CD1c-positive myeloid dendritic cell (primary cell): Measurements from ENCODE around the gene KCTD18.

Experiments
- DNase-seq: peaks from one replicate; pipeline ENCODE4 v3.0.0-alpha.2; 2016; ENCODE audit errors: extremely low spot score

The KCTD18 gene

DNA sequence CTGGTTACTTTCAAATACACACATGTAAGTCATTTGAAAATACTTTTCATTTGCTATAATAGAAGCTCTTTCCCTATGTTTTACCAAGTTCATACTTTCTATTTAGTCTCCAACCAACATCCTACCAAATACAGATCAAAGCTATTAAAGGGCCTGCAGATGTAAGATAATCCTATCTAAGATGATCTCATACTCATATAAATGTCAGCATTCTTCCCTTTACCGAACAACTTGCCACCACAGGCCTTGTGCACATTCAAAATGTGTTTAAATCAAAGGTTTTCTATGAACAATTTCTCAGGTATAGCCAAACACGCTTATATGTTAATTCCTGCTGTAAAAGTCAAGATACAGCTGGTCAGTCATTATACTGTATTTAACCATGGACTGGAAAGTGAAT is 23.3 kb downstream of the KCTD18 start:
- no peak for DNase-seq

DNA sequence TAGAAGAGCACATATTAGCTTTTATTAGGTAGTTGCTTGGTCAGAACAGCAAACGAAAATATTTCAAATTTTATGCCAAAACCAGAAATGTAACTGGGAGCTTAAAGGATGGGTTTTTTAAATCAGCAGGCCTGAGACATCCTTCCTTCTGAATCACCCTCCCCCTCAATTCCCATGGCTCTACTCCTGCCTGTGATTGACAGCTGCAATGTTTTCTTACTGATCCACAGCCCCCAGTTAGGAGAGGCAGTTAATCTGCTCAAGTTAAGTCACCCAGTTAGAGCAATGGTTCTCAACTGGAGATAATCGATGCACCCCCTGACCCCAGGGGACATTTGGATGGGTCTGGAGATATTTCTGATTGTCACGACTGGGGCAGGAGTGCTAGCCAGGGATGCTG is 24.9 kb downstream of the KCTD18 start:
- no peak for DNase-seq

DNA sequence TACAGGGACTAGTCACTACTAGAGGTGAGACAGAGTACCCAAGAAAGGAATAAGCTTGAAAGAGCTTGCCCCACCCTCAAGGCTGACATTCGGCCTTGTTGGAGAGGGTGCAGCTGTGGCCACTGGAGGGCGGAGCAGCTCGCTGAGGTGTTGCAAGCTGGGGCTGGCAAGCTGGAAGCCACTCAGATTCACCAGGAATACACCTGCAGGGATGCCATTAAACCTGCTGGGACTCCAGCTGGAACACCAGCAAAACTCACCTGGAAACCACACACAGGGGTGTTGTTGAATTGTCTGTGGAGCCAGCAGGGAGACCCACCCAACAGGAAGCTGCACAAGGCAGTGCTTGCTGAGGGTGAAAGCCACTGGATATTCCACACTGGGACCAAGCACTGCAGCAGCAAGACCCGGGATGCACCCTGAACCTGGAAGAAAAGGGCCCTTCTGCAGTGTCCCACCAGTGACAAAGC is 26.1 kb downstream of the KCTD18 start:
- no peak for DNase-seq

DNA sequence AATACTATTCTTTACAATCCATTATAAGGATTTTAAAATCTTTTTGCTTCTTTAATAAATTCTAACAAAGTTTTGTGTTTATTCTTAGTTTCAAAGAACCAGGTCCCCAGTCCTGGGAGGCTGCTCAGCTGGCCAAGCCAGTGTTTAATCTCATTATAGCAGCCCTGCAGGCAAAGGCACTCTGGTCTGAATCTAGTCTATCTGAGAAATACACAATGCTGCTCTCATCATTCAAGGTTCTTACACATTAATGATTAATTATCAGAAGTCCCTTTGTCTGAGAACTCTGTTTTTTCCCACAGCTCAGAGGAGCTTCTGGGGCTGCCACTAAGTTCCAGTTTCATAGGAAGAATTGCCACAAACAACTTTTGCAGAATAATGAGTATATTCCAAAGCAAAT is 27.7 kb downstream of the KCTD18 start:
- DNase-seq, result no peak

DNA sequence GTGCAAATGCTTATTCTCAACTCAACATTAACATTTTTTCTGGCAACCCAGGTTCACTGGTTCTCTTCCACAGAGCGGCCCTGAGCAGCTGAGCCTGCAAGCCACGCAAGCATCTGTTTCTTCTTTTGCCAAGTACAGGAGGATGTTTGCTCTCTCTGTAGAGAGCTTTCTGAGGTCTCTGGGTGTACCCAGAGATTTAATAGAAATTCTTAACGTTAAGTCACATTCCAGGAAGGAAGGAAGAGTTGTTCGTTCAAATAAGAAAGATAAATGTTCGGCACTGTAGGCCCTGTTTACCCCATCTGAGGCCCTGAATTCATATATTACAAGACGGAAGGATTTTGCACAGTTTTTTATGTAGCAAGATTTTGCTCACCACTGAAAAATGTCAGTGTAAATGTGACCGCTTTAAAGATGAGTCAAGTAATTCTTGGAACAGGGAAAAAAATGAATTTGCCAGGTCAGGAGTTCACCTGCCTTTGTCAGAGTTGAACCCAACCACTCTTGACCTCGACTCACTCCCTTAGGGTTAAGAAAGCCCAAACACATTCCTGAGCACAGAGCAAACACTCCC is 30.1 kb downstream of the KCTD18 start:
- DNase-seq, result no peak

DNA sequence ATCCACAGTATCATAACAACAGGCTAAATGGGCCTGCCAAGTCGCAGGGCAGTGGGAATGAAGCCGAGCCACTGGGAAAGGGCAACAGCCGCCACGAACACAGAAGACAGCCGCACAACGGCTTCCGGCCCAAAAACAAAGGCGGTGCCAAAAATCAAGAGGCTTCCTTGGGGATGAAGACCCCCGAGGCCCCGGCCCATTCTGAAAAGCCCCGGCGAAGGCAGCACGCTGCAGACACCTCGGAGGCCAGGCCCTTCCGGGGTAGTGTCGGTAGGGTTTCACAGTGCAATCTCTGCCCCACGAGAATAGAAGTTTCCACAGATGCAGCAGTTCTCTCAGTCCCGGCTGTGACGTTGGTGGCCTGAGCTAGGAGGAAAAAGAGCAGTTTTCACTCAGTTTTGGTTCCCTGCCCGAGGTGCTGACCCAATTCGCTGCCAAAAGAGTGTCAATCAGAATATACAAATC is 32.2 kb downstream of the KCTD18 start:
- DNase-seq, result no peak

DNA sequence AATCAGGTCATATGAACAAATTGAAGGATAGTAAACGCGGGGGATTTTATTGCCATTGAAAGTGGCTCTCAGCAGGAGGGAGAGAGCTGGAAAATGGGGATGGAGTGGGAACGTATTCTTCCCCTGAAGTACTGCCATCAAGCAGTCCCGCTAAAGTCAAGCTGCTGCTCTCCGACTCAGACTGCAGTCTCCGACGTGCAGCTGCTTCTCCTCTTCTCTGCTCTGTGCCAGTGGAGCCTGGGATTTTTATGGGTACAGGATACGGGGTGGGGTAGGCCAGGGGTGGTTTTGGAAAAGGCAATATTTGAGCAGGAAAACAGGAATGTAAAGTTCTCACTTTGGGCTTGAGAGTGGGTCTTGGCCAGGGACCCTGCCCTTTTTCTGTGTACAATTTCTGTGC is 33.0 kb downstream of the KCTD18 start:
- no peak for DNase-seq

DNA sequence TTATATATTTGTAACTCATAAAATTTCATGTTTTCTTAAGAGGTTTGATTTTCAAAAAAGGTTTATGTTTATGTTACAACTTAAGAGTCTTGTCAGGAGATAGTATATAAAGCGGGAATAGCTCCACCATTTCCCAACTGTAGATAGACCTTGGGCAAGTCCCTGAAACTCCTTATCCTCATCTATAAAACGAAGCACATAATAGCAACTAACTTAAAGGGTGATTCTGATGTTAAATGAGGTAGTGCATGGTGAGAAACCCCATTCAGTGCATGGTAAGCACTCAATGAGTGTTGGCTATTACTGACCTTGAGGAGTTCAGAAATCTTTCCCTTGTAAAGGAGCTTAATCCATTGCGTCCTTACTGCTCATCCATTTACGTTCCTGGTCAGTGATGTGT is 34.1 kb downstream of the KCTD18 start:
- no peak for DNase-seq

DNA sequence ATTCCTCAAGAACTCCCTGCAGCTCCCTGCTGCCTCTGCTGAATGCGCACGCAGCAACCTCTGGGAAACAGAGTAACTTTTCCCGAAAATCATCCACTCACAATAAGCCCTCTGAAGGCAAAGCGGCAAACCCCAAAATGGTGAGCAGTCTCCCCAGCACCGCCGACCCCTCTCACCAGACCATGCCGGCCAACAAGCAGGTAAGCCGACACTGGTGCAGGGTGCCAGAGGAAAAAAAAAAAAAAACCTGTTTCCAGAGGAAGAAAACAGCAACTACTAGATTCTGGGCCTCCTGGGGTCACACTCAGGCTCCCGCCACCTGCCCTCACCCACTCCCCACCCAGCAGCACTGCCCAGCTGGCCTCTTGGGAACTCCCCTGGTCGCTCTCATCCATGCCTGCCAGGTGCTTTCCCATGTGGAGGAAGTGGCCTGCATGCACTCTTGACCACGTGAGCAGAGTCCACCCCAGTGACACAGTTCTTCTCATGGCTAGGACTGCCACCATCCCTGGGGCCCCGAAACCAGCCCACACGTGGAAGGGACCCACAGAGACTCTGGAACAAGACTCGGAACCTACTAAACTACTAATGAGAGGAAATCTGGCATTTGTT is 36.9 kb downstream of the KCTD18 start:
- DNase-seq, result no peak

DNA sequence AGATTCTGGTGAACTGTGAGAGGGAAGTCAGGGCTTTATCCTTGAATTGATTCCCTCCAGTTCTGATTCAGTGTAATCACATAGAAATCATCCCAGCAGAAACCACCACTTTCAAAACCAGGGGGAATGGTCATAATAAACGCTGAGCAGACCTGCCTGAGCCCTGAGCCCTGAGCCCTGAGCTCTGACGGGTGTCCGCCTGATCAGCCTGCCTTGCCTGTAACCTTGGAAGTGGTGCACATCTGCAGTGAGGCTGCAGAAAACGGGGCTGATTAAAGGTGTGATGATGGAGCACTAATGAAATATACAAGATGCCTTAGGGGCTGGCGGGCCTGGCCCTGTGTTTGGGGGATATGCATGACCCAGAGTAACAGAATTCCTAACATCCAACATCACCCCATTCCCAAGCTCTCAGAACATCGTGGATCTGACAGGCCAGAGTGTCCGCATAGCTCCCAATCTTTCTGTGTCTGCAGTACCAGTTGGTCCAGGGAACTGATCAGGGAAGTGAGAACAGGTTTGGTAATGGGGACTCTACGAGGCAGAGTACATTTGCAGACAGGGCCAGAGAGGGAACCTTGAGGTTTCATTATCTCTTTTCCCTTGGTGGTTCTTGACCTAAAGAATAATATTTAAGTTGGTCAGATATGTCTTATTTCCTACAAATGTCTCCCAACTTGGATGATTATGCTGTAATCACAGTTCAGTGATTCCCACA is 37.8 kb downstream of the KCTD18 start:
- DNase-seq, result no peak

DNA sequence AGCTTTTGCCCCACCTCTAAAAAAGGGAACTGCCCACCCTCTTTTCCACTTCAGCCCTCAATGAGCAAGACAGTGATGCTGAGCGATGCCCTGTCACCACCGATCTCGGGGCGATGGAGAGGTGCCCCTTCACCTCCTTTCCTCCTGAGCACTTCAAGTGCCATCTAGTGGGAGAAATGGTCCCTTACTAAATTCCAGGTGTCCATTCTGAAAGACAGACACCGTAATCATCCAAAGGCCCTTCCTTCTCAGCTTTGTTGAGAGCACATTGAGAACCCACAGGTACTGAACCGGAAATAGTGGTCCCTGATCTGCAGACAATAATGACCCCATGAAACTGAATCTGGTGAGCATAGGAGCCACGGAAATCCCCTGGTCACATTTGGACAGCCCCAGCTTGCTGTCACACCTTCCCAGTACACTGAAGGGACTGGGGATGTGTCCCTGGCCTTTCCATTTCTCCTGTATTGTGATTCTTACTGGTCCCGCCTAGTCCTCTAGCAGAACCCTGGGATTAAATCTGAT is 38.5 kb downstream of the KCTD18 start:
- DNase-seq, result peak; percentile 31

DNA sequence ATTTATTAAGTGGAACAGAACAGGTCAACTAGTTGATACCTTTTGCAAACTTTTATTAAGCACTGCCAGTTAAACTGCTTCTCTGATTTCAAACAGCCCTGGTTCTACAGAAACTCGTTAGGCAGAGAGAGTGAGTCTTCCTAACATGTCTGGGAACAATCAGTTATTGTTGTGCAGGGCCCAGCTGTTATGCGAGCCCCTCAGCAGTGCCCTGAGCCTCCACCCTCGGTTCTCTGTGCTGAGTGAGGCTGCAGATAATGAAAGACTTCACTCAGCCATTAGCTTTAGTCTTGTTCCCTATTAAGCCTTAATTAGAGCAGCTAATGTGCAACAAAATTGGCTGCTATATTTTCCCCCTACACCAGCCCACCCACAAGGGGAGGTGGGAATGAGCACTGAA is 39.6 kb downstream of the KCTD18 start:
- DNase-seq, result no peak

DNA sequence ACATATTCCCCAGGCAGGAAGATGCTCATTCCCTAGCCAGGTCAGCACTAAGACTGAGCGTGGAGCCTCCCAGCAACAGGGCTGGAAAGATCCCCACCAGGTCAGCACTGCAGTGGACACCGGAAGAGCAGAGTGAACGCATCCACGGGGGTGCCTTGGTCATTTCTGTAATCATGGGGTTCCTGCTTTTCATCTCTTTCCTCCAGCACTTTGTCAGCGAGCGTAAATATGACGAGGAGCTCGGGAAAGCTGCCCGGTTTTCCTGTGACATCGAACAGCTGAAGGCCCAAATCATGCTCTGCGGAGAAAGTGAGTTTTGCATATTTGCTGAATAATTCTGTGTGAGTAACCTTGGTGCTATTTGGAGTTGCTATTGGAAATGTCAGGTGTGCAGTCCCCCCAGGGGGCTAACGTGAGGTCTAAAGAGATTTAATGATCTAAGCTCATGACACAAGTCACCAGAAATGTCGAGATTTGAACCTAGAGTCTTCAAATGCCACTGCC is 40.1 kb downstream of the KCTD18 start:
- no peak for DNase-seq

DNA sequence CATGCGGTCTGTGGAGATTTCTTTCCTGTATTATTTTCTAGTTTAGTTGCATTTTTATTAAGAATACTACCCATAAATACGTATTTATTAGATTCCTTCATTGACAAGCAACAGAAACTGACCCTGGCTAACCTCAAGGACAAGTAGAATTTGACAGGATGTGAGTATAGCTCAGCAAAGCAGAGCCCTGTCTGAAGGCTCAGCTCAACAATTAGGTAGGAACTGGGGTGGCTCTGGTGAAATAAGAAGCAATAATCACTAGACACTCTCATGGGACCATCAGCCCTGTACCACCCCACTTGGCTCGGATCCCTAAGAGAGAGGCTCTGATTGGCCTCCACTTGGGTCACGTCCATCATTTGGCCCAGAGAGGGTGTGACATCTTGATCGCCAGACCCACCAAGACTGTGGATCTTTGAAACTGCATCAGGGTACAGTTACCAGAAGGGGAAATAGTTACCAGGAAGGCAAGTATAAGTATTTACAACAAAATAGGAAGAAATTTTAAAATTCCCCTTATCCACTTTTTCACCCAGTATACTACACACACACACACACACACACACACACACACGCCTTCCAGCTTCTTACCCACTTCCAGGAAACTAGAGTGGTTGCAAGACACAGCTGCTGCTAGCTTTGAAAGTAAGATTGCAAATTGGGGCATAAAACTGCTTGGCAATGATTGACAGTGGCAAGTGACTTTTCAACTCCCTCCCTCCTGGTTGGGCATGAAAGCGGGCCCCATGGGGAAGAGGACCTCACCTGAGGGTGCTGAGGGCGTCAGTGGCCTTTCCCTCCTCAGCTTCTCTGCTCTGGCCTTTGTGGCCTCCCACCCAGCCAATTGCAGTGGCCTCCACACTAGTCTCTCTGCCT is 41.8 kb downstream of the KCTD18 start:
- DNase-seq, result no peak

DNA sequence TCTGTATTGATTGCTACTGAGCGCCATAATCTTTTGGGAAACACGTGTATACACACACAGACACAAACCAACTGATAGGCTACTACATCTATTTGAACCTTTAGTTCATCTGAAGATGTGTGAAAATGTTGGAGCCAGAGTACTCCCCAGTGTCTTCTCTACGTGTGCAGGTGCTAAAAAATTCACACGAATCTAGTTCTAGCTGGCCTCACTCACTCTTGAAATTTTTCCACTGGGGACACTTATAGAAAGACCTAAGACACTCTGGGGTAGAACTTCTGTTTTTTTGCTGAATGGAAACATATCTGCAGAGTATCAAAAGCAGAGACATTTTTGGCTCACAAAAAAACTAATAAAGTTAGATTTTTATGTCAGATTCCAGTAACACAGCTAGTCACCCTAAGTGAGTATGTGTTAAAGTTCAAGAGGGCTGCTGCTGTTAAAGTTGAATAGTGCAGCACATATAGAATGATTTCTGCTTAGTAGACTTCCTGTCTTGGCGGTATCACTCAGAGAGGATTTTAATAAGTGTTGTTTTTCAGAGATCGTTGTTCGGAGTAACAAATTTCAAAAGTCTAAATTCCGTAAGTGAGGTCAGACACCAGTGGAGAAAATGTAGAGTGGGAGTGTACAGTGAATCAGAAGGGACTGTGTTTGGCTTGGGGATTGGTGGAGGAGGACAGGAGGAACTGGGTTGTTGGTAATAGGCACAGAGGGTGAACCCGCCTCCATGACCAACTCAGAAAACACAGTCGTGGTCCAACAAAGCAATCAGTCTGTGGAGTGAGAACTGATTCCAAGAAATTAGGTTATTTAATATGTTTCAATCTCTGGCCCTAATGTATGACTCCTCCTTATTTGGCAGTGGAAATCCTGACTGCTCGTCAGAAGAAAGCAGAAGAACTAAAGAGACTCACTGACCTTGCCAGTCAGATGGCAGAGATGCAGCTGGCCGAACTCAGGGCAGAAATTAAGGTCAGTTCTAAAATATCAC is 43.1 kb downstream of the KCTD18 start:
- DNase-seq, result peak; percentile 12

DNA sequence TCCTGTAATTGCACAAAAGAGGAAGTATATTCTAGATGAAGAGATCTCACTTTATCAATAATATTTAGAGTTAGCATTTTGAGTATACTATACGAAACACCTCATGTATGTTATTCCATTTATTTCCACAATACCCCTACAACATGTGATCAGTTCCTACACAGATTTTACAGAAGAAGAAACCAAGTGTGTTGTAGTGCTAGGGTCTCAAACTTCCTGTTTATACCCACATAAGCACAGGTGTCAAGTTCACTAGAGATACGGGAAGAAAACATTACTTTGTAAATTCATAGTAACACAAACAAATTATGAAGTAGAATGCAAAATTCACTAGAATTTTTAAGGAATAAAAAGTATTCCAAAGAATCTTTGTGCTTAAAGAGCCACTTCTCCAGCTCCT is 46.4 kb downstream of the KCTD18 start:
- DNase-seq, result no peak

DNA sequence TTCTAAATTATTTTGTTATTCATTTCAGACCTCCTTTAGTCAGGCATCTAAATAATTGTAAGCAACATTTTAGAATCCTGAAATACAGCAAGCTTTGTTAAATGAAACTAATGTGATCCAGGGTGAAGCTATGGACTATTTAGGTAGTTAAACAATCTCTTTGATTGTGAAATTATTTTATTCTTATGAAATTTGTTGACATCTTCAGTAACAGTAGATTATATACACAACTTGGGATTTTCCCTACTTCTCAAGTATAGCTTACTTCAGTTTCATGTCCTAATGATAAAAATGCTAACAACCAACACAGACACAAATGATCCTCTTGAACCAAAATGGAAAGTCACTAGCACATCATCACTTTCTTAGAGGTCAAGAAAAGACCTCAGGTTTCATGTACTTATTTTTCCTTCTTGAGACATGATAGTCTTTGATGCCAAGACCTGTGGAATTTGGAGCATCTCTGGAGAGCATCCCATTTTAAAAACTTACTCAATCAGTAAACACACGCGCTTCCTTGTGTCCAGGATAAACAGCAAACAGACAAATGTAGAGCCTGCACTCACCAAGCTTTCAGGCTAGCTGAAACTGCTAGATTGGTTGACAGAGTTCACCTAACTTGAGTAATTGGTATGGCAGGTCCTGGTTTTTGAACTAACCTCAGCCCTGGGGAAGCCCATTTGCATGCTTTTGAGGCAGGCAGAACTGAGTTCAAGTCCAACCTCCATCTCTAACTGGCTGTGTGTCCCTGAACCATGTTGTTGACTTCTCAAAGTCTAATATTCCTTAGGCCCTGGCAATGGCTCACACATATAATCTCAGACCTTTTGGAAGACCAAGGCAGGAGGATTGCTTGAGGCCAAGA is 47.8 kb downstream of the KCTD18 start:
- DNase-seq, result no peak

DNA sequence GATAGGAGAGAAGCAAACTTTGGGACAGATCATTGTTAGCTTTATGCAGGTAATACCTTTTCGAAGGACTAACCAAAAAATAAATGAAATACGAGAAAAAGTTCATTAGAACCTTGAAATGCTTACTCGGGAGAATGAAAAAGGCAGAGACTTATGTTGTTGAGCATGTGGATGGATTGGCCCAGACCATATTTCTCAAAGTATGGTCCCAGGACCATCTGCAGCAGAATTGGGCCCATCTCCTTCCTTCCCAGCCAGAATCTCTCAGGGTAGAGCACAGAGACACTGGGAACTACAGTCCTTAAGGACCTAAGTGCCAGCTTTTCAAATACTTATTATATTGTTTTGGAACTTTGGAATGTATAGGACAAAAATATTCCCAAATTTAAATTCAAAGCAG is 50.8 kb downstream of the KCTD18 start:
- no peak for DNase-seq

DNA sequence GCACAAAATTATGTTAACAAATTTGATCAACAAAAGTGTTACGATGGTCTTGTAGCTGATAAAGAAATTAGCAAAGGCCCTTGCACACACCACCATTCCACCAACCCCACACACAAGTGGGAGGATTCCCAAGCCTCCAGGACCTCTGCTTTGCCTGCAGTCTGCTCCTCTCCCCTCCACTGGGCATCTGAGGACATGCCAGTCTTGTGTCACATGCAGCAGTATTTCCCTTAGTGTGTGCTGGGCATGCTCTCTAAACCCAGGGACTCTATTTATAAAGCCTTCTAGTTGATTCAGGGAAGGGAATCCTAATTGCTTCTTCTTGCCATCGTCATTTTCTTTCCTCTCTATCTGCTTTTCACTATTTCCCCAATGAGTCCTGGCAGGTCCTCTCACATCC is 53.3 kb downstream of the KCTD18 start:
- DNase-seq, result peak; percentile 4
